ENCODE data around the gene UNC13D.

DNA sequence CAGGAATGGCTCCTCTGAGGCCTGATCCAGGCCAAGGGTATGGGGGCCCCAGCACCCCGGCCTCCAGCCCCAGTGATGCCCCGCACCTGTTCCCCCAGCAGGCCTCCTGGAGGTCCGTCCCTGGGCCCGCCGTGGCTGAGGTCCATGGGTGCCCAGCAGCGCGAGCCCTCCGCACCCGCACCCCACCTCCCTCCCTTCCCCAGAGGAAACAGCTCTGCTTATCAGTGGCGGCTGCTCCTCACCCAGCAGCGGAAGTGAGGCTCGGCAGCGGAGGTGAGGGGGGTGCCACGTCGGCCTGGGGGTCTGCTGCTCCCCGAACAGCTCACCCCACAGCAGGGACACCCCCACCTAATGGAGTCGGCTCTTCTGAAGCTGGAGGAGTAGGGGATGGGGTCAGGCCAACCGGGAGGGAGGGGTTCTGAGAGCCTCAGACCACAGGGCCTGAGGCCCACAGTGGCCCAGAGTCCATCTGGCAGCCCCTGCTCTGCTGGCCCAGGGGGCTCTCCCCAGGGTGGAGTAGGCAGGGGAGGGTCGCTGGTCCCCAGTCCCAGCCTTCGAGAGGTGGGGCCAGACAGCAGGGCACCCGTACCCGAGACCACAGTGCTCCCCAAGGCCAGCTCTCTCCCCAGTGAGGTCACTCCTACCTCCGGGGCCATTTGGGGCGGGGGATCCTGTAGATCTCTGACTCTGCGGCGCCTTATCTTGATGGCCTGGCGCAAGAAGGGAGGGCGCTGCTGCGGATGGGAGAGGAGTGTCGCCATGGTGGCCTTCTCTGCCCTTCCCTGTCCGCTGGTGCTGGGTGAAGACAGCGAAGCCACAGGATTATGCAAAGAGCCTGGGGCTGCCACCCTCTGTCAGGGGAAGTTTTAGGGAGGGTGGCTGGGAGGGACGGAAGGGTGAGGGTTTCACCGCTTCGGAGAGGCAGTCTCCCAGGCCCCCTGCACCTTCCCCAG, at the start of gene UNC13D:
- TF ChIP-seq, protein P1, sequence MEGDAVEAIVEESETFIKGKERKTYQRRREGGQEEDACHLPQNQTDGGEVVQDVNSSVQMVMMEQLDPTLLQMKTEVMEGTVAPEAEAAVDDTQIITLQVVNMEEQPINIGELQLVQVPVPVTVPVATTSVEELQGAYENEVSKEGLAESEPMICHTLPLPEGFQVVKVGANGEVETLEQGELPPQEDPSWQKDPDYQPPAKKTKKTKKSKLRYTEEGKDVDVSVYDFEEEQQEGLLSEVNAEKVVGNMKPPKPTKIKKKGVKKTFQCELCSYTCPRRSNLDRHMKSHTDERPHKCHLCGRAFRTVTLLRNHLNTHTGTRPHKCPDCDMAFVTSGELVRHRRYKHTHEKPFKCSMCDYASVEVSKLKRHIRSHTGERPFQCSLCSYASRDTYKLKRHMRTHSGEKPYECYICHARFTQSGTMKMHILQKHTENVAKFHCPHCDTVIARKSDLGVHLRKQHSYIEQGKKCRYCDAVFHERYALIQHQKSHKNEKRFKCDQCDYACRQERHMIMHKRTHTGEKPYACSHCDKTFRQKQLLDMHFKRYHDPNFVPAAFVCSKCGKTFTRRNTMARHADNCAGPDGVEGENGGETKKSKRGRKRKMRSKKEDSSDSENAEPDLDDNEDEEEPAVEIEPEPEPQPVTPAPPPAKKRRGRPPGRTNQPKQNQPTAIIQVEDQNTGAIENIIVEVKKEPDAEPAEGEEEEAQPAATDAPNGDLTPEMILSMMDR (tag by site-specific recombination; IDR thresholded peaks at IDR 0.05), result no peak
- TF ChIP-seq ZNF239 (tag by site-specific recombination; IDR thresholded peaks at IDR 0.05) (no peak), ZNF521 (tag by site-specific recombination; IDR thresholded peaks at IDR 0.05) (no peak), ZNF37A (tag by site-specific recombination; IDR thresholded peaks at IDR 0.05) (no peak), ZNF274 (IDR thresholded peaks at IDR 0.05; ENCODE audit: low read length) (no peak), ZNF274 (tag by site-specific recombination; IDR thresholded peaks at IDR 0.05; ENCODE audit: borderline replicate concordance) (no peak), ZNF660 (tag by site-specific recombination; IDR thresholded peaks at IDR 0.05) (no peak), ZNF654 (tag by site-specific recombination; IDR thresholded peaks at IDR 0.05; ENCODE audit: low read depth) (no peak), ZNF529 (tag by site-specific recombination; IDR thresholded peaks at IDR 0.05; ENCODE audit: insufficient replicate concordance) (no peak), GFI1B (tag by site-specific recombination; IDR thresholded peaks at IDR 0.05) (no peak), TCF7L2 (IDR thresholded peaks at IDR 0.05; ENCODE audit: borderline replicate concordance, low read depth, low read length) (no peak), SP2 (tag by site-specific recombination; IDR thresholded peaks at IDR 0.05) (no peak), ZIC2 (tag by site-specific recombination; IDR thresholded peaks at IDR 0.05) (no peak), REPIN1 (tag by site-specific recombination; IDR thresholded peaks at IDR 0.05; ENCODE audit: low read depth) (no peak), ZBTB48 (tag by site-specific recombination; IDR thresholded peaks at IDR 0.05) (no peak)

Measured in HEK293 (cell line).